ENCODE measurements around the gene GNAT3.

The GNAT3 gene

GRCh38 chr7:80511964-80512363 lies at the start of gene GNAT3:
Gene GNAT3 (minus strand): TSS chr7:80512064. CDS start chr7:80511926, 138 bp downstream.
- DNase-seq (ENCODE audit: low read depth in 2 of 2, low spot score in 1 of 2), result no peak

GRCh38 chr7:80558116-80558515 lies 46.3 kb upstream of the GNAT3 start:
- DNase-seq (ENCODE audit: low read depth in 2 of 2, low spot score in 1 of 2), result no peak

- DNase-seq (ENCODE audit: low read depth in 2 of 2, low spot score in 1 of 2), result no peak
These were observed 40.3 kb upstream of the GNAT3 start for GRCh38 chr7:80552031-80552694.

GRCh38 chr7:80550005-80550404 lies 38.1 kb upstream of the GNAT3 start:
- DNase-seq (ENCODE audit: low read depth in 2 of 2, low spot score in 1 of 2), result no peak

GRCh38 chr7:80548840-80549530 lies 37.1 kb upstream of the GNAT3 start:
- DNase-seq (ENCODE audit: low read depth in 2 of 2, low spot score in 1 of 2), result no peak

GRCh38 chr7:80542398-80542797 lies 30.5 kb upstream of the GNAT3 start:
- DNase-seq (ENCODE audit: low read depth in 2 of 2, low spot score in 1 of 2), result no peak

GRCh38 chr7:80540836-80541235 lies 29.0 kb upstream of the GNAT3 start:
- no peak for DNase-seq (ENCODE audit: low read depth in 2 of 2, low spot score in 1 of 2)

GRCh38 chr7:80537091-80537490 lies 25.2 kb upstream of the GNAT3 start:
- DNase-seq (ENCODE audit: low read depth in 2 of 2, low spot score in 1 of 2), result no peak

GRCh38 chr7:80536426-80536825 lies 24.6 kb upstream of the GNAT3 start:
- no peak for DNase-seq (ENCODE audit: low read depth in 2 of 2, low spot score in 1 of 2)

- DNase-seq (ENCODE audit: low read depth in 2 of 2, low spot score in 1 of 2), result no peak
These were observed 21.4 kb upstream of the GNAT3 start for GRCh38 chr7:80533287-80533686.

GRCh38 chr7:80532153-80532552 lies 20.3 kb upstream of the GNAT3 start:
- DNase-seq (ENCODE audit: low read depth in 2 of 2, low spot score in 1 of 2), result no peak

GRCh38 chr7:80530136-80530535 lies 18.3 kb upstream of the GNAT3 start:
- DNase-seq (ENCODE audit: low read depth in 2 of 2, low spot score in 1 of 2), result no peak

- DNase-seq (ENCODE audit: low read depth in 2 of 2, low spot score in 1 of 2), result no peak
These were observed 17.5 kb upstream of the GNAT3 start for GRCh38 chr7:80529362-80529761.

- no peak for DNase-seq (ENCODE audit: low read depth in 2 of 2, low spot score in 1 of 2)
These were observed 16.8 kb upstream of the GNAT3 start for GRCh38 chr7:80528689-80529088.

- DNase-seq (ENCODE audit: low read depth in 2 of 2, low spot score in 1 of 2), result no peak
These were observed 14.6 kb upstream of the GNAT3 start for GRCh38 chr7:80526472-80526871.

- no peak for DNase-seq (ENCODE audit: low read depth in 2 of 2, low spot score in 1 of 2)
These were observed 12.8 kb upstream of the GNAT3 start for GRCh38 chr7:80524693-80525092.

GRCh38 chr7:80521809-80522208 lies 9.9 kb upstream of the GNAT3 start:
- DNase-seq (ENCODE audit: low read depth in 2 of 2, low spot score in 1 of 2), result no peak

GRCh38 chr7:80520199-80520598 lies 8.3 kb upstream of the GNAT3 start:
- no peak for DNase-seq (ENCODE audit: low read depth in 2 of 2, low spot score in 1 of 2)

GRCh38 chr7:80517282-80517747 lies 5.5 kb upstream of the GNAT3 start:
- no peak for DNase-seq (ENCODE audit: low read depth in 2 of 2, low spot score in 1 of 2)

GRCh38 chr7:80515298-80515697 lies 3.4 kb upstream of the GNAT3 start:
- no peak for DNase-seq (ENCODE audit: low read depth in 2 of 2, low spot score in 1 of 2)

GRCh38 chr7:80510021-80510420 lies 1.8 kb downstream of the GNAT3 start:
- no peak for DNase-seq (ENCODE audit: low read depth in 2 of 2, low spot score in 1 of 2)

GRCh38 chr7:80508440-80508839 lies 3.4 kb downstream of the GNAT3 start:
- DNase-seq (ENCODE audit: low read depth in 2 of 2, low spot score in 1 of 2), result no peak
